K562 (cell line): Measurements from ENCODE around the gene ACACB. TPM values are rescaled to one million over a fixed set of nuclear protein-coding genes. Genes with fewer than 3 reads are reported as not detected.

Source experiments
- ATAC-seq: fragments of 200-7000 bp; cut with Tn5 transposase; 3 replicates; pipeline ENCODE4 v1.9.1; 2020; ENCODE audit warnings: moderate library complexity
- BruUV-seq: library from RNA; stranded (reverse); fragments of 400-500 nt; replicated peaks from 2 replicates; lab custom pipeline; 2021; lab: Mats Ljungman, UMichigan
- CTCF ChIA-PET: fragments of 300-600 bp; formaldehyde crosslinking; extraction: SDS; loops from one replicate; lab custom pipeline; 2021; ENCODE audit warnings: low intra/inter-chr PET ratio; lab: Yijun Ruan, JAX
- POLR2A ChIA-PET: fragments of 300-600, 350-650 bp; sonication (Branson Sonifier 250); formaldehyde crosslinking; extraction: SDS; loops from one replicate; lab custom pipeline; 2021; ENCODE audit warnings: antibody characterized with exemption, inconsistent platforms; lab: Yijun Ruan, JAX
- DNase-seq, 4 experiments: peaks; one replicate each; pipeline versions ENCODE4 v3.0.0 to v3.0.0-alpha.2; 2011 to 2018; ENCODE audit warnings: low spot score in 3 of 4, mixed read lengths in 3 of 4; ENCODE audit errors: extremely low read depth in 1 of 4
- FAIRE-seq: peaks from 2 replicates; lab custom pipeline; 2011; peaks lifted over from hg19 to GRCh38; lab: Jason Lieb, UNC
- H2AFZ ChIP-seq: 2 replicates; pipeline ENCODE4 v1.6.0; 2011; ENCODE audit warnings: low read depth, low read length, control low read depth, inconsistent platforms
- H3K27ac ChIP-seq: fragments of 200-600 bp; 3 replicates; pipeline ENCODE4 v1.8.0; 2011; ENCODE audit warnings: low read depth, mild to moderate bottlenecking, control low read depth, inconsistent platforms, low read length, moderate library complexity, mixed read lengths; ENCODE audit errors: extremely low read depth
- H3K27me3 ChIP-seq, 2 experiments: fragments of 300-600 bp in 1 of 2; 2 replicates in 1 of 2; 3 replicates in 1 of 2; pipeline versions ENCODE4 v1.6.0 to v1.8.0; 2011; ENCODE audit warnings: inconsistent platforms in 2 of 2, low read length in 2 of 2, mild to moderate bottlenecking in 1 of 2, mixed read lengths in 1 of 2, moderate library complexity in 1 of 2; ENCODE audit not compliant: control insufficient read depth in 2 of 2, insufficient read depth in 2 of 2
- H3K36me3 ChIP-seq: fragments of 300-600 bp; 3 replicates; pipeline ENCODE4 v1.8.0; 2011; ENCODE audit warnings: mild to moderate bottlenecking, low read length, inconsistent platforms; ENCODE audit not compliant: control insufficient read depth, insufficient read depth
- H3K4me1 ChIP-seq, 2 experiments: fragments of 200-600 bp in 1 of 2; replicated peaks in 1 of 2; 2 replicates in 1 of 2; 3 replicates in 1 of 2; pipeline versions ENCODE4 v1.5.1 to v1.8.0; 2011; ENCODE audit warnings: inconsistent platforms in 2 of 2, low read length in 2 of 2, mild to moderate bottlenecking in 1 of 2, mixed read lengths in 1 of 2, moderate library complexity in 1 of 2; ENCODE audit not compliant: control insufficient read depth in 2 of 2, insufficient read depth in 2 of 2
- H3K4me2 ChIP-seq: 2 replicates; pipeline ENCODE4 v1.6.1; 2011; ENCODE audit warnings: low read length, control low read depth, inconsistent platforms, mixed read lengths; ENCODE audit not compliant: insufficient read depth
- H3K4me3 ChIP-seq: fragments of 200-600 bp; sonication (generic), shearing (Covaris generic); 2 replicates; pipeline ENCODE4 v1.5.1; 2016; ENCODE audit warnings: control low read depth, inconsistent platforms
- H3K79me2 ChIP-seq: fragments of 200-600 bp; 3 replicates; pipeline ENCODE4 v1.8.0; 2011; ENCODE audit warnings: low read length, inconsistent platforms; ENCODE audit not compliant: control insufficient read depth, insufficient read depth
- H3K9ac ChIP-seq, 2 experiments: 2 replicates each; pipeline versions ENCODE4 v1.6.0 to v1.6.1; 2011; ENCODE audit warnings: low read depth in 2 of 2, low read length in 2 of 2, control low read depth in 1 of 2, inconsistent platforms in 1 of 2, mild to moderate bottlenecking in 1 of 2, mixed read lengths in 1 of 2; ENCODE audit not compliant: insufficient read depth in 1 of 2
- H3K9me1 ChIP-seq: one replicate; pipeline ENCODE4 v1.6.0; 2011; ENCODE audit warnings: inconsistent platforms, mild to moderate bottlenecking, low read length, moderate library complexity; ENCODE audit not compliant: control insufficient read depth, insufficient read depth
- H3K9me3 ChIP-seq: replicated peaks from 2 replicates; pipeline ENCODE4 v1.5.1; 2011; ENCODE audit warnings: low read depth, low read length, inconsistent platforms; ENCODE audit not compliant: control insufficient read depth, insufficient read depth
- H4K20me1 ChIP-seq: replicated peaks from 2 replicates; pipeline ENCODE4 v1.6.1; 2011; ENCODE audit warnings: low read length, inconsistent platforms, mixed read lengths; ENCODE audit not compliant: control insufficient read depth, insufficient read depth
- BCOR ChIP-seq: fragments of 450-650 bp; IDR thresholded peaks from 2 replicates; pipeline ENCODE4 v1.6.1; 2016
- EHMT2 ChIP-seq: fragments of 450-650 bp; IDR thresholded peaks from 2 replicates; pipeline ENCODE4 v1.6.1; 2018; ENCODE audit warnings: antibody characterized with exemption
- GATAD2A ChIP-seq: fragments of 450-650 bp; IDR thresholded peaks from 2 replicates; pipeline ENCODE4 v1.6.1; 2017
- HDAC1 ChIP-seq, 2 experiments: fragments of 450-650 bp; IDR thresholded peaks; 2 replicates each; pipeline ENCODE4 v1.6.1; 2016 to 2017; ENCODE audit warnings: inconsistent platforms in 1 of 2, mild to moderate bottlenecking in 1 of 2, moderate library complexity in 1 of 2
- KLF1 ChIP-seq: fragments of 450-650 bp; IDR thresholded peaks from 2 replicates; pipeline ENCODE4 v1.6.1; 2016; ENCODE audit warnings: missing genetic modification characterization, missing compliant biosample characterization
- MECOM ChIP-seq: fragments of 250-450 bp; sonication (Bioruptor Pico); IDR thresholded peaks from 2 replicates; pipeline ENCODE4 v1.8.0; 2022; ENCODE audit warnings: inconsistent platforms
- PTBP1 ChIP-seq: fragments of 200-400 bp; formaldehyde crosslinking; IDR thresholded peaks from 2 replicates; pipeline ENCODE4 v1.6.1; 2017; ENCODE audit warnings: low read depth, low read length
- RFX5 ChIP-seq: IDR thresholded peaks from 2 replicates; pipeline ENCODE4 v1.6.1; 2011; ENCODE audit warnings: low read depth, mild to moderate bottlenecking, improper control_type of control experiment, low read length
- SLC30A9 ChIP-seq: fragments of 250-450 bp; sonication (Bioruptor Pico); IDR thresholded peaks from 2 replicates; pipeline ENCODE4 v1.8.0; 2022; ENCODE audit warnings: mild to moderate bottlenecking, moderate library complexity
- TCF3 ChIP-seq: sonication (generic); formaldehyde crosslinking; IDR thresholded peaks from 2 replicates; pipeline ENCODE4 v1.4.0; 2020; ENCODE audit warnings: mild to moderate bottlenecking, missing genetic modification reagents
- ZNF584 ChIP-seq: fragments of 200-800 bp; sonication (Bioruptor generic); IDR thresholded peaks from 2 replicates; pipeline ENCODE4 v1.6.1; 2016; ENCODE audit warnings: low read depth, mild to moderate bottlenecking, missing genetic modification characterization, missing compliant biosample characterization
- WGBS: fragments of 100-300 bp; shearing (Covaris generic); methylation state at CpG from one replicate; pipeline ENCODE4 v1.1.6; 2016; ENCODE audit warnings: low coverage, mixed read lengths; ENCODE audit not compliant: insufficient coverage; ENCODE audit errors: missing lambda C conversion rate; 5-methylcytosine and 5-hydroxymethylcytosine counted together
- in situ Hi-C: fragments of 300-500 bp; cut with MboI; formaldehyde crosslinking; loops from 4 replicates; pipeline ENCODE4 v1.15.0; 2018; ENCODE audit warnings: inconsistent platforms, mixed read lengths
- intact Hi-C: fragments of 100-400 bp; cut with micrococcal nuclease; formaldehyde crosslinking; loops from 2 replicates; pipeline ENCODE4 v1.14.2; 2022
- polyA plus RNA-seq, 8 experiments: library from polyadenylated mRNA; depleted of rRNA in 4 of 8; stranded (reverse) in 5 of 8; unstranded in 3 of 8; fragments of >200 nt; fragmentation: Nextera tagmentation in 2 of 8; fragmentation: Illumina TruSeq in 1 of 8; extraction: Ambion mirVana in 2 of 8; extraction: Trizol in 1 of 8; gene quantifications; 2 replicates each; pipeline versions ENCODE4 v1.2.1 to v1.2.3, GENCODE V29; 2011 to 2014; ENCODE audit warnings: inconsistent platforms in 1 of 8, missing spikeins in 1 of 8
- total RNA-seq, 7 experiments: library from RNA; depleted of rRNA in 6 of 7; stranded (reverse); fragments of >200 nt in 6 of 7; fragmentation: Illumina TruSeq in 2 of 7; extraction: Trizol in 2 of 7; gene quantifications; 2 replicates each; pipeline versions ENCODE4 v1.2.1 to v1.2.3, GENCODE V29; 2011 to 2021; ENCODE audit warnings: low replicate concordance in 1 of 7
- TF ChIP-seq, protein P1 (sequence below): sonication (generic); formaldehyde crosslinking; IDR thresholded peaks from 2 replicates; pipeline ENCODE4 v1.8.0; 2022; ENCODE audit warnings: missing genetic modification reagents, mild to moderate bottlenecking, moderate library complexity, borderline replicate concordance
- TF ChIP-seq, protein P2 (sequence below), 3 experiments: fragments of 200-800 bp in 1 of 3; fragments of 250-450 bp in 1 of 3; fragments of 450-650 bp in 1 of 3; sonication (Bioruptor Pico) in 1 of 3; sonication (Bioruptor generic) in 1 of 3; formaldehyde crosslinking in 1 of 3; IDR thresholded peaks; 2 replicates each; pipeline versions ENCODE4 v1.6.1 to v1.8.0; 2016 to 2022; ENCODE audit warnings: mild to moderate bottlenecking in 2 of 3, missing genetic modification characterization in 2 of 3, missing compliant biosample characterization in 1 of 3, moderate library complexity in 1 of 3
- TF ChIP-seq, protein P3 (sequence below): fragments of 250-450 bp; sonication (Bioruptor Pico); IDR thresholded peaks from 2 replicates; pipeline ENCODE4 v1.4.0; 2020; ENCODE audit warnings: mild to moderate bottlenecking, moderate library complexity

ACACB gene
- total and polyA plus RNA-seq, 9 of the 15 experiments (the other 6 are each of a cell fraction or from before 2014, with no cell fraction given): 0.10 to 2.5 (median 0.83) TPM

DNA sequence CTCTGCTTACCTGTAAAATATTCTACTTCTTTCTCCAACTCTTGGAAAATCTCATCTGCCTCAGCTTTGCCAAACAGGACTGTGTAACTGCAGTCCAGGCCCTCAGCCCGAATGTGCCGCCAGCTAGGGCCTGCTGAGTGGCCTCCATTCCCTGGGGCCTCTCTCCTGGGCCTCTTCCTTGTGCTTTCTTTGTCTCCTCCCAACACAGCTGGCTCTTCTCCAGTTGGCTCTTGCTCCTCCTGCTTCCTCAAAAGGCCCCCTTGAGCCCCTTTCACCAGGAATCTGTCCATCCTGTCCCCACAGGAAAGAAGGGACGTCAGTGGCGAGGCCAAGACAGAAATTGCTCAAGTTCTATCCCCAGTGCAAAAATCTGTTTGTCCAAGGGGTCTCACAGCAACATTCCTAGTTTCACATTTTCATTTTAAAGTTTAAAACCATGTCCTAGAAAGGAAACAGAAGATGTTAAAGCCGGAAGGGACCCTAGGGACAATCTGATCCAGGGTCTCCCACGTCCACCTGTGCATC lies 23.8 kb upstream of the ACACB start:
- Histone ChIP-seq H3K79me2 (peaks cover 29% of the 10 kb centered on the region), H3K4me3 (peak overlapping the region; percentile 47), H3K27me3 (no peaks in the 10 kb centered on the region), H2AFZ (peak overlapping the region; percentile 96), H3K9me3 (no peaks in the 10 kb centered on the region), H3K9me1 (peaks cover 3% of the 10 kb centered on the region), H3K4me2 (peak overlapping the region; percentile 94), H3K9ac (peak overlapping the region; percentile 77 to 94), H3K4me1 (peaks cover 6 to 35% of the 10 kb centered on the region in 2 experiments; a peak in 4 of 5 replicates), H3K36me3 (peaks cover 42% of the 10 kb centered on the region), H4K20me1 (no peaks in the 10 kb centered on the region), H3K27ac (peak overlapping the region; percentile 75)
- FAIRE-seq (peak; percentile 32), ATAC-seq (peak; percentile 7; the same call in 2 of the 3 replicates), DNase-seq (peak in 1 of 4 experiments; percentile 47)
- BruUV-seq: no TSS peak
- in situ Hi-C loops: loop anchor here (5.0 to 10.0 kb wide), 2 partner anchors 428 to 530 kb away; partner anchors contain the start of genes ISCU and SART3
- ChIA-PET CTCF (interaction anchor here (1.2 to 1.5 kb wide), 4 partner anchors 428 to 529 kb away, joined by 3 to 8 read pairs (median 5); no protein-coding TSS in a partner anchor), POLR2A (interaction anchor here (0.9 to 1.0 kb wide), 2 partner anchors 267 to 439 kb away, joined by 3 to 5 read pairs; no protein-coding TSS in a partner anchor)
- intact Hi-C loops: loop anchor here (1.0 to 10.0 kb wide), 6 partner anchors 78 to 530 kb away; partner anchors contain the start of gene ISCU
- 3% methylated on average over 5 of the region's 6 CpGs for WGBS
- TF ChIP-seq, protein P1, sequence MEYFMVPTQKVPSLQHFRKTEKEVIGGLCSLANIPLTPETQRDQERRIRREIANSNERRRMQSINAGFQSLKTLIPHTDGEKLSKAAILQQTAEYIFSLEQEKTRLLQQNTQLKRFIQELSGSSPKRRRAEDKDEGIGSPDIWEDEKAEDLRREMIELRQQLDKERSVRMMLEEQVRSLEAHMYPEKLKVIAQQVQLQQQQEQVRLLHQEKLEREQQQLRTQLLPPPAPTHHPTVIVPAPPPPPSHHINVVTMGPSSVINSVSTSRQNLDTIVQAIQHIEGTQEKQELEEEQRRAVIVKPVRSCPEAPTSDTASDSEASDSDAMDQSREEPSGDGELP (CRISPR knock-in tag): peak; percentile 51; the same call in 1 of the 2 replicates
- no peak for TF ChIP-seq KLF1 (tag)
- TF ChIP-seq RFX5: no peak
- TF ChIP-seq PTBP1: 0 out of 2 replicates have a peak, but pooled peaks have one; percentile 37
- no peak for TF ChIP-seq EHMT2
- 0 out of 4 replicates have a peak, but pooled peaks of 1 of the 2 experiments have one; percentile 30 for TF ChIP-seq HDAC1 (IDR thresholded peaks at IDR 0.05)
- no peak for TF ChIP-seq MECOM (CRISPR knock-in tag)
- TF ChIP-seq TCF3 (CRISPR knock-in tag): no peak
- no peak for TF ChIP-seq SLC30A9 (CRISPR knock-in tag)
- TF ChIP-seq, protein P2, sequence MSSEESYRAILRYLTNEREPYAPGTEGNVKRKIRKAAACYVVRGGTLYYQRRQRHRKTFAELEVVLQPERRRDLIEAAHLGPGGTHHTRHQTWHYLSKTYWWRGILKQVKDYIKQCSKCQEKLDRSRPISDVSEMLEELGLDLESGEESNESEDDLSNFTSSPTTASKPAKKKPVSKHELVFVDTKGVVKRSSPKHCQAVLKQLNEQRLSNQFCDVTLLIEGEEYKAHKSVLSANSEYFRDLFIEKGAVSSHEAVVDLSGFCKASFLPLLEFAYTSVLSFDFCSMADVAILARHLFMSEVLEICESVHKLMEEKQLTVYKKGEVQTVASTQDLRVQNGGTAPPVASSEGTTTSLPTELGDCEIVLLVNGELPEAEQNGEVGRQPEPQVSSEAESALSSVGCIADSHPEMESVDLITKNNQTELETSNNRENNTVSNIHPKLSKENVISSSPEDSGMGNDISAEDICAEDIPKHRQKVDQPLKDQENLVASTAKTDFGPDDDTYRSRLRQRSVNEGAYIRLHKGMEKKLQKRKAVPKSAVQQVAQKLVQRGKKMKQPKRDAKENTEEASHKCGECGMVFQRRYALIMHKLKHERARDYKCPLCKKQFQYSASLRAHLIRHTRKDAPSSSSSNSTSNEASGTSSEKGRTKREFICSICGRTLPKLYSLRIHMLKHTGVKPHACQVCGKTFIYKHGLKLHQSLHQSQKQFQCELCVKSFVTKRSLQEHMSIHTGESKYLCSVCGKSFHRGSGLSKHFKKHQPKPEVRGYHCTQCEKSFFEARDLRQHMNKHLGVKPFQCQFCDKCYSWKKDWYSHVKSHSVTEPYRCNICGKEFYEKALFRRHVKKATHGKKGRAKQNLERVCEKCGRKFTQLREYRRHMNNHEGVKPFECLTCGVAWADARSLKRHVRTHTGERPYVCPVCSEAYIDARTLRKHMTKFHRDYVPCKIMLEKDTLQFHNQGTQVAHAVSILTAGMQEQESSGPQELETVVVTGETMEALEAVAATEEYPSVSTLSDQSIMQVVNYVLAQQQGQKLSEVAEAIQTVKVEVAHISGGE (CRISPR knock-in tag; IDR thresholded peaks at IDR 0.05): no peak
- TF ChIP-seq GATAD2A: no peak
- TF ChIP-seq BCOR: peak; percentile 19; the same call in 1 of the 2 replicates
- TF ChIP-seq ZNF584 (CRISPR knock-in tag): no peak
- TF ChIP-seq, protein P3, sequence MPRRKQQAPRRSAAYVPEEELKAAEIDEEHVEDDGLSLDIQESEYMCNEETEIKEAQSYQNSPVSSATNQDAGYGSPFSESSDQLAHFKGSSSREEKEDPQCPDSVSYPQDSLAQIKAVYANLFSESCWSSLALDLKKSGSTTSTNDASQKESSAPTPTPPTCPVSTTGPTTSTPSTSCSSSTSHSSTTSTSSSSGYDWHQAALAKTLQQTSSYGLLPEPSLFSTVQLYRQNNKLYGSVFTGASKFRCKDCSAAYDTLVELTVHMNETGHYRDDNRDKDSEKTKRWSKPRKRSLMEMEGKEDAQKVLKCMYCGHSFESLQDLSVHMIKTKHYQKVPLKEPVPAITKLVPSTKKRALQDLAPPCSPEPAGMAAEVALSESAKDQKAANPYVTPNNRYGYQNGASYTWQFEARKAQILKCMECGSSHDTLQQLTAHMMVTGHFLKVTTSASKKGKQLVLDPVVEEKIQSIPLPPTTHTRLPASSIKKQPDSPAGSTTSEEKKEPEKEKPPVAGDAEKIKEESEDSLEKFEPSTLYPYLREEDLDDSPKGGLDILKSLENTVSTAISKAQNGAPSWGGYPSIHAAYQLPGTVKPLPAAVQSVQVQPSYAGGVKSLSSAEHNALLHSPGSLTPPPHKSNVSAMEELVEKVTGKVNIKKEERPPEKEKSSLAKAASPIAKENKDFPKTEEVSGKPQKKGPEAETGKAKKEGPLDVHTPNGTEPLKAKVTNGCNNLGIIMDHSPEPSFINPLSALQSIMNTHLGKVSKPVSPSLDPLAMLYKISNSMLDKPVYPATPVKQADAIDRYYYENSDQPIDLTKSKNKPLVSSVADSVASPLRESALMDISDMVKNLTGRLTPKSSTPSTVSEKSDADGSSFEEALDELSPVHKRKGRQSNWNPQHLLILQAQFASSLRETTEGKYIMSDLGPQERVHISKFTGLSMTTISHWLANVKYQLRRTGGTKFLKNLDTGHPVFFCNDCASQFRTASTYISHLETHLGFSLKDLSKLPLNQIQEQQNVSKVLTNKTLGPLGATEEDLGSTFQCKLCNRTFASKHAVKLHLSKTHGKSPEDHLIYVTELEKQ: no peak
